Ureter (tissue), 1 donor: ENCODE measurements around the gene ELOA. TPM values are rescaled to one million over a fixed set of nuclear protein-coding genes. Genes with fewer than 3 reads are reported as not detected.
A peak's percentile ranks its signal among the peaks of the same experiment; 100 is the strongest.
"Not testable (repeated sequence)": the region's sequence is repeated elsewhere in the genome, so short reads cannot be mapped to it uniquely, and the experiment has no call there.

ENCODE experiments used
- DNase-seq: peaks from one replicate; pipeline ENCODE4 v3.0.0-alpha.2; 2020; ENCODE audit warnings: low spot score
- total RNA-seq: library from RNA; stranded (reverse); gene quantifications from one replicate; pipeline ENCODE4 v1.2.4, GENCODE V29; 2023
- donor health status: DM: yes; HTN: yes; CAD: no.

The ELOA gene
- total RNA-seq, 1 donor from 2014 or later, result 45.6 TPM

- no peak for DNase-seq
These were observed 6.7 kb upstream of the ELOA start for GRCh38 chr1:23736437-23737134.

GRCh38 chr1:23741609-23742008, 1.7 kb upstream of the ELOA start:
- no peak for DNase-seq

GRCh38 chr1:23742670-23743286, 493 bp upstream of the ELOA start:
- peak; percentile 49 for DNase-seq

- no peak for DNase-seq
These were observed 2.2 kb downstream of the ELOA start for GRCh38 chr1:23745515-23745914.

- no peak for DNase-seq
These were observed 4.7 kb downstream of the ELOA start for GRCh38 chr1:23748016-23748415.

- DNase-seq, result no peak
These were observed 8.0 kb downstream of the ELOA start for GRCh38 chr1:23751050-23751814.

- no peak for DNase-seq
These were observed 8.5 kb downstream of the ELOA start for GRCh38 chr1:23751815-23752200.

- DNase-seq, result no peak
These were observed 9.6 kb downstream of the ELOA start for GRCh38 chr1:23752909-23753308.

- DNase-seq, result no peak
These were observed 13.4 kb downstream of the ELOA start for GRCh38 chr1:23756676-23757075.

GRCh38 chr1:23757812-23758211, 14.5 kb downstream of the ELOA start:
- DNase-seq, result no peak

GRCh38 chr1:23759277-23759676, 16.0 kb downstream of the ELOA start:
- no peak for DNase-seq

- DNase-seq, result no peak
These were observed 19.8 kb downstream of the ELOA start for GRCh38 chr1:23763041-23763577.

GRCh38 chr1:23768733-23769132, 25.5 kb downstream of the ELOA start:
- no peak for DNase-seq

- DNase-seq, result peak; percentile 88
These were observed 29.0 kb downstream of the ELOA start for GRCh38 chr1:23772049-23772853.

- DNase-seq, result no peak
These were observed 29.6 kb downstream of the ELOA start for GRCh38 chr1:23772854-23773242.

- no peak for DNase-seq
These were observed 31.1 kb downstream of the ELOA start for GRCh38 chr1:23774174-23774880.

- no peak for DNase-seq
These were observed 32.9 kb downstream of the ELOA start for GRCh38 chr1:23776217-23776616.

GRCh38 chr1:23777979-23778814, 34.9 kb downstream of the ELOA start, which contains the start of gene PITHD1:
Gene PITHD1, plus strand, starts transcription at chr1:23778418. Its CDS starts 98 bp downstream, at chr1:23778516.
- DNase-seq, result peak; percentile 82

- DNase-seq, result no peak
These were observed 36.6 kb downstream of the ELOA start for GRCh38 chr1:23779826-23780371.

GRCh38 chr1:23783141-23783540, 39.9 kb downstream of the ELOA start:
- DNase-seq, result not testable (repeated sequence)
